HCT116 (cell line): ENCODE results near the gene STPG3. TPM values are rescaled to one million over a fixed set of nuclear protein-coding genes. Genes with fewer than 3 reads are reported as not detected.

Experiments used
- ATAC-seq: fragments of 200-7000 bp; cut with Tn5 transposase; 2 replicates; pipeline ENCODE4 v1.9.1; 2020; ENCODE audit warnings: mild to moderate bottlenecking, moderate library complexity
- BruUV-seq: library from RNA; stranded (reverse); fragments of 400-500 nt; replicated peaks from 2 replicates; lab custom pipeline; 2021; lab: Mats Ljungman, UMichigan
- CTCF ChIA-PET: fragments of 300-600 bp; sonication (Branson Sonifier 250); formaldehyde crosslinking; loops from one replicate; lab custom pipeline; 2021; ENCODE audit warnings: antibody characterized with exemption; lab: Charles Lee
- POLR2A ChIA-PET: fragments of 300-600, 350-600 bp; sonication (Branson Sonifier 250); formaldehyde crosslinking; loops from one replicate; lab custom pipeline; 2021; ENCODE audit warnings: antibody characterized with exemption; lab: Charles Lee
- RAD21 ChIA-PET, 2 experiments: fragments of 300-600 bp; sonication (Branson Sonifier 250); formaldehyde crosslinking; loops; one replicate each; lab custom pipeline; 2023; ENCODE audit warnings: low total read pairs in 2 of 2; ENCODE audit not compliant: uncharacterized antibody in 2 of 2, unreplicated experiment in 2 of 2, low non-redundant PET in 1 of 2; lab: Charles Lee
- DNase-seq: peaks from one replicate; pipeline ENCODE4 v3.0.0-alpha.2; 2010; ENCODE audit warnings: low read depth, low spot score
- H2AFZ ChIP-seq: fragments of 200-600 bp; shearing (Covaris generic), sonication (generic); 2 replicates; pipeline ENCODE4 v1.6.1; 2017; ENCODE audit warnings: low read depth, mixed run types, mixed read lengths, antibody characterized with exemption, low read length; ENCODE audit not compliant: poor library complexity, severe bottlenecking
- H3K27ac ChIP-seq: 2 replicates; pipeline ENCODE4 v1.5.1; 2012; ENCODE audit warnings: low read depth, low read length
- H3K27me3 ChIP-seq: fragments of 200-600 bp; sonication (generic); 2 replicates; pipeline ENCODE4 v1.6.1; 2016; ENCODE audit warnings: mixed run types, low read length, mixed read lengths; ENCODE audit not compliant: insufficient read depth
- H3K36me3 ChIP-seq, 2 experiments: fragments of 200-500 bp in 1 of 2; fragments of 200-600 bp in 1 of 2; sonication (Bioruptor generic) in 1 of 2; sonication (generic) in 1 of 2; 2 replicates each; pipeline versions ENCODE4 v1.5.1 to v1.6.1; 2014 to 2016; ENCODE audit warnings: low read length in 2 of 2, inconsistent platforms in 1 of 2, mixed read lengths in 1 of 2, mixed run types in 1 of 2; ENCODE audit not compliant: insufficient read depth in 2 of 2, control insufficient read depth in 1 of 2
- H3K4me1 ChIP-seq, 2 experiments: fragments of 200-600 bp in 1 of 2; sonication (generic) in 1 of 2; 2 replicates each; pipeline versions ENCODE4 v1.5.1 to v1.6.1; 2012 to 2017; ENCODE audit warnings: low read length in 2 of 2, inconsistent platforms in 1 of 2, mild to moderate bottlenecking in 1 of 2, mixed read lengths in 1 of 2, mixed run types in 1 of 2, moderate library complexity in 1 of 2; ENCODE audit not compliant: insufficient read depth in 2 of 2, control insufficient read depth in 1 of 2
- H3K4me2 ChIP-seq: fragments of 200-600 bp; sonication (generic); 2 replicates; pipeline ENCODE4 v1.6.1; 2017; ENCODE audit warnings: mixed run types, low read length, mixed read lengths
- H3K4me3 ChIP-seq, 2 experiments: fragments of 200-600 bp in 1 of 2; sonication (generic) in 1 of 2; replicated peaks in 1 of 2; 2 replicates each; pipeline ENCODE4 v1.5.1; 2011 to 2016; ENCODE audit warnings: low read length in 2 of 2, control low read depth in 1 of 2, low read depth in 1 of 2, mild to moderate bottlenecking in 1 of 2, mixed read lengths in 1 of 2, mixed run types in 1 of 2
- H3K79me2 ChIP-seq: fragments of 200-600 bp; sonication (generic); 2 replicates; pipeline ENCODE4 v1.6.1; 2017; ENCODE audit warnings: mild to moderate bottlenecking, mixed run types, low read length, moderate library complexity, mixed read lengths; ENCODE audit not compliant: insufficient read depth
- H3K9ac ChIP-seq: fragments of 200-600 bp; sonication (generic); 2 replicates; pipeline ENCODE4 v1.6.1; 2016; ENCODE audit warnings: low read length, mixed read lengths
- H3K9me2 ChIP-seq: fragments of 200-600 bp; sonication (generic), shearing (Covaris generic); 2 replicates; pipeline ENCODE4 v1.6.1; 2017; ENCODE audit warnings: mixed run types, mild to moderate bottlenecking, moderate library complexity; ENCODE audit not compliant: insufficient read depth
- H3K9me3 ChIP-seq, 2 experiments: fragments of 200-500 bp in 1 of 2; fragments of 200-600 bp in 1 of 2; sonication (Bioruptor generic) in 1 of 2; sonication (generic) in 1 of 2; 2 replicates each; pipeline ENCODE4 v1.6.1; 2014 to 2017; ENCODE audit warnings: low read length in 2 of 2, mixed read lengths in 2 of 2, inconsistent platforms in 1 of 2, low read depth in 1 of 2, mild to moderate bottlenecking in 1 of 2, mixed run types in 1 of 2, moderate library complexity in 1 of 2; ENCODE audit not compliant: control insufficient read depth in 1 of 2, insufficient read depth in 1 of 2
- H4K20me1 ChIP-seq: fragments of 200-600 bp; sonication (generic), shearing (Covaris generic); 2 replicates; pipeline ENCODE4 v1.6.1; 2017; ENCODE audit warnings: mixed run types, mild to moderate bottlenecking, moderate library complexity; ENCODE audit not compliant: insufficient read depth
- ATF3 ChIP-seq: IDR thresholded peaks from 2 replicates; pipeline ENCODE4 v1.6.1; 2012
- CBX3 ChIP-seq: IDR thresholded peaks from 2 replicates; pipeline ENCODE4 v1.6.1; 2012; ENCODE audit warnings: low read depth
- CTCF ChIP-seq, 3 experiments: fragments of 200-600 bp in 1 of 3; sonication (generic) in 1 of 3; IDR thresholded peaks in 2 of 3; conservative IDR thresholded peaks in 1 of 3; 2 replicates each; pipeline ENCODE4 v1.5.1; 2012 to 2017; ENCODE audit warnings: low read depth in 2 of 3, low read length in 2 of 3, antibody characterized with exemption in 1 of 3, borderline replicate concordance in 1 of 3, control low read depth in 1 of 3, mild to moderate bottlenecking in 1 of 3, mixed read lengths in 1 of 3, mixed run types in 1 of 3, moderate library complexity in 1 of 3; ENCODE audit not compliant: insufficient read depth in 1 of 3
- EGR1 ChIP-seq: IDR thresholded peaks from 2 replicates; pipeline ENCODE4 v1.6.1; 2012; ENCODE audit warnings: low read depth
- ELF1 ChIP-seq: IDR thresholded peaks from 2 replicates; pipeline ENCODE4 v1.6.1; 2012; ENCODE audit warnings: low read depth, borderline replicate concordance
- EZH2 ChIP-seq: fragments of 200-600 bp; sonication (generic); IDR thresholded peaks from 2 replicates; pipeline ENCODE4 v1.6.1; 2017; ENCODE audit warnings: antibody characterized with exemption, mixed run types
- MAX ChIP-seq: IDR thresholded peaks from 2 replicates; pipeline ENCODE4 v1.6.1; 2012
- POLR2A ChIP-seq: IDR thresholded peaks from 2 replicates; pipeline ENCODE4 v1.7.0; 2011; ENCODE audit warnings: borderline replicate concordance; ENCODE audit not compliant: insufficient read depth, insufficient read length; ENCODE audit errors: extremely low read depth
- RAD21 ChIP-seq: IDR thresholded peaks from 2 replicates; pipeline ENCODE4 v1.6.1; 2012; ENCODE audit warnings: low read depth, mild to moderate bottlenecking
- REST ChIP-seq: IDR thresholded peaks from 2 replicates; pipeline ENCODE4 v1.6.1; 2012; ENCODE audit warnings: low read depth
- SIN3A ChIP-seq: IDR thresholded peaks from 2 replicates; pipeline ENCODE4 v1.6.1; 2012; ENCODE audit warnings: low read depth
- SP1 ChIP-seq: IDR thresholded peaks from 2 replicates; pipeline ENCODE4 v1.6.1; 2012; ENCODE audit warnings: low read depth
- TCF7L2 ChIP-seq: IDR thresholded peaks from 2 replicates; pipeline ENCODE4 v1.7.0; 2011; ENCODE audit warnings: borderline replicate concordance, inconsistent platforms; ENCODE audit not compliant: insufficient read depth, insufficient read length; ENCODE audit errors: extremely low read depth
- ZFX ChIP-seq: fragments of 450-650 bp; IDR thresholded peaks from 2 replicates; pipeline ENCODE4 v1.6.1; 2017
- intact Hi-C: fragments of 100-400 bp; cut with micrococcal nuclease; formaldehyde crosslinking; loops from 2 replicates; pipeline ENCODE4 v1.10.0; 2022
- total RNA-seq: library from RNA; stranded (reverse); gene quantifications from one replicate; pipeline ENCODE4 v1.2.1, GENCODE V29; 2021; ENCODE audit not compliant: unreplicated experiment

STPG3 gene
- total RNA-seq, 1 experiment from 2014 or later, result not detected

GRCh38 chr9:137286975-137287383 lies 35.9 kb downstream of the STPG3 start (continued):
- TF ChIP-seq CTCF (IDR thresholded peaks at IDR 0.05 in 2 of 3, conservative IDR thresholded peaks at IDR 0.05 in 1 of 3; ENCODE audit: borderline replicate concordance in 1 of 3, insufficient read depth in 1 of 3, low read depth in 2 of 3, low read length in 2 of 3) (peak; percentile 68 to 84 (median 69)), EZH2 (no peak), CBX3 (peak; percentile 54; the same call in 1 of the 2 replicates)

GRCh38 chr9:137293094-137293481 lies 42.0 kb downstream of the STPG3 start:
- no peaks in the 10 kb centered on the region for H3K9me2 ChIP-seq
- ChIA-PET POLR2A (no interaction called here), CTCF (no interaction called here), RAD21 (no interaction called here)
- no peak overlapping the region for H2AFZ ChIP-seq
- no peak for ATAC-seq
- intact Hi-C loops, result loop anchor here (5.0 kb wide), 1 partner anchor 129 kb away; the partner anchor contains the start of genes EXD3 and NOXA1
- no peaks in the 10 kb centered on the region for H3K79me2 ChIP-seq
- no TSS peak for BruUV-seq
- H3K27ac ChIP-seq, result no peak overlapping the region
- H3K4me1 ChIP-seq, result peaks cover 22 to 45% of the 10 kb centered on the region in 2 experiments
- H3K4me2 ChIP-seq, result no peak overlapping the region
- H3K36me3 ChIP-seq, result no peaks in the 10 kb centered on the region
- H3K9ac ChIP-seq, result no peak overlapping the region
- H3K9me3 ChIP-seq, result no peaks in the 10 kb centered on the region
- no peak for DNase-seq
- H3K27me3 ChIP-seq, result no peaks in the 10 kb centered on the region
- H4K20me1 ChIP-seq, result no peaks in the 10 kb centered on the region
- H3K4me3 ChIP-seq, result no peak overlapping the region
- TF ChIP-seq TCF7L2 (no peak), CBX3 (no peak), POLR2A (no peak), MAX (no peak), EGR1 (no peak), REST (no peak), ZFX (no peak), ATF3 (no peak), EZH2 (no peak), ELF1 (no peak), RAD21 (no peak), CTCF (IDR thresholded peaks at IDR 0.05 in 2 of 3, conservative IDR thresholded peaks at IDR 0.05 in 1 of 3; ENCODE audit: borderline replicate concordance in 1 of 3, insufficient read depth in 1 of 3, low read depth in 2 of 3, low read length in 2 of 3) (no peak), SP1 (no peak), SIN3A (no peak)
